ENCODE data around the gene CAPN9. TPM values are rescaled to one million over a fixed set of nuclear protein-coding genes. Genes with fewer than 3 reads are reported as not detected.

CAPN9 gene
- total RNA-seq, 1 donor from 2014 or later, result not detected

- no peaks in the 10 kb centered on the region for H3K27me3 Mint-ChIP-seq (ENCODE audit: low read depth)
- no peaks in the 10 kb centered on the region for H3K4me1 Mint-ChIP-seq (ENCODE audit: low read depth)
- H3K4me3 Mint-ChIP-seq (ENCODE audit: unreplicated experiment), result no peak overlapping the region
- no peak overlapping the region for H3K27ac Mint-ChIP-seq (ENCODE audit: unreplicated experiment)
- peaks cover 6% of the 10 kb centered on the region for H3K9me3 Mint-ChIP-seq (ENCODE audit: low read depth)
- TF ChIP-seq, protein P1, sequence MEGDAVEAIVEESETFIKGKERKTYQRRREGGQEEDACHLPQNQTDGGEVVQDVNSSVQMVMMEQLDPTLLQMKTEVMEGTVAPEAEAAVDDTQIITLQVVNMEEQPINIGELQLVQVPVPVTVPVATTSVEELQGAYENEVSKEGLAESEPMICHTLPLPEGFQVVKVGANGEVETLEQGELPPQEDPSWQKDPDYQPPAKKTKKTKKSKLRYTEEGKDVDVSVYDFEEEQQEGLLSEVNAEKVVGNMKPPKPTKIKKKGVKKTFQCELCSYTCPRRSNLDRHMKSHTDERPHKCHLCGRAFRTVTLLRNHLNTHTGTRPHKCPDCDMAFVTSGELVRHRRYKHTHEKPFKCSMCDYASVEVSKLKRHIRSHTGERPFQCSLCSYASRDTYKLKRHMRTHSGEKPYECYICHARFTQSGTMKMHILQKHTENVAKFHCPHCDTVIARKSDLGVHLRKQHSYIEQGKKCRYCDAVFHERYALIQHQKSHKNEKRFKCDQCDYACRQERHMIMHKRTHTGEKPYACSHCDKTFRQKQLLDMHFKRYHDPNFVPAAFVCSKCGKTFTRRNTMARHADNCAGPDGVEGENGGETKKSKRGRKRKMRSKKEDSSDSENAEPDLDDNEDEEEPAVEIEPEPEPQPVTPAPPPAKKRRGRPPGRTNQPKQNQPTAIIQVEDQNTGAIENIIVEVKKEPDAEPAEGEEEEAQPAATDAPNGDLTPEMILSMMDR (IDR thresholded peaks at IDR 0.05), result no peak
- DNase-seq (ENCODE audit: low spot score), result no peak
- no peaks in the 10 kb centered on the region for H3K36me3 Mint-ChIP-seq (ENCODE audit: low read depth)
Measured at GRCh38 chr1:230787471-230787870, 40.3 kb downstream of the CAPN9 start.

- no peak overlapping the region for H3K27ac Mint-ChIP-seq (ENCODE audit: unreplicated experiment)
- TF ChIP-seq, protein P1 (IDR thresholded peaks at IDR 0.05), result no peak
- no peak overlapping the region for H3K4me3 Mint-ChIP-seq (ENCODE audit: unreplicated experiment)
- no peaks in the 10 kb centered on the region for H3K36me3 Mint-ChIP-seq (ENCODE audit: low read depth)
- no peaks in the 10 kb centered on the region for H3K4me1 Mint-ChIP-seq (ENCODE audit: low read depth)
- no peaks in the 10 kb centered on the region for H3K27me3 Mint-ChIP-seq (ENCODE audit: low read depth)
- peaks cover 3% of the 10 kb centered on the region for H3K9me3 Mint-ChIP-seq (ENCODE audit: low read depth)
- DNase-seq (ENCODE audit: low spot score), result no peak
Measured at GRCh38 chr1:230788561-230789275, 41.5 kb downstream of the CAPN9 start.

GRCh38 chr1:230790026-230790425 lies 42.8 kb downstream of the CAPN9 start:
- no peaks in the 10 kb centered on the region for H3K9me3 Mint-ChIP-seq (ENCODE audit: low read depth)
- no peaks in the 10 kb centered on the region for H3K36me3 Mint-ChIP-seq (ENCODE audit: low read depth)
- no peak overlapping the region for H3K27ac Mint-ChIP-seq (ENCODE audit: unreplicated experiment)
- peaks cover 11% of the 10 kb centered on the region for H3K4me1 Mint-ChIP-seq (ENCODE audit: low read depth)
- no peak overlapping the region for H3K4me3 Mint-ChIP-seq (ENCODE audit: unreplicated experiment)
- H3K27me3 Mint-ChIP-seq (ENCODE audit: low read depth), result no peaks in the 10 kb centered on the region
- DNase-seq (ENCODE audit: low spot score), result no peak
- TF ChIP-seq, protein P1 (IDR thresholded peaks at IDR 0.05), result no peak

DNA sequence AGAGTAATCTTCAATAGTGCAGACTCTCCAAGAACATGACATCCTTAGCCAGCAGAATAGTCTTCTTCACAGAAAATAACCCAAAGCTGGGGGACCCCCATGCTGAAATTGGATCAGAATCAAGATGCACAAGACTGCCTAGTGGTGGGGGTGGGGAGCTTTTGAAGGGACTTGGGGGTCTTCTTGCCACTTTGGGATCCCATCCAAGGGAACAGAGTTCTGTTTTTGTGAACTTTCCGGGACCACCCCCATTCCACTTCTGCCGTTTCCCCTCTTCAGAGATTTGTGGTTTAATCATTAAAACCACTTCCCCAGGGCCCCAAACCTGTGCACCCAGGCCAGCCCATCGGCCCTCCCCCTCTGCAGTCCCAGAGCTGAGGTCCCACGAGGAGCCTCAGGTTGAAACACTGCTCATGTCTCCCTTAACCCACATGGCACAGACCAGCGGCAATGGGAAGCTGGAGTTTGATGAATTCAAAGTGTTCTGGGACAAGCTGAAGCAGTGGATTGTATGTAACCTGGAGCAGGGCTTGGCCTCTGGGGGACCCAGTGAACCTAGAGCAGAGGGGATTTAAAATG lies 44.9 kb downstream of the CAPN9 start:
- TF ChIP-seq, protein P1 (IDR thresholded peaks at IDR 0.05), result no peak
- Mint-ChIP-seq H3K9me3 (ENCODE audit: low read depth) (no peaks in the 10 kb centered on the region), H3K27ac (ENCODE audit: unreplicated experiment) (no peak overlapping the region), H3K27me3 (ENCODE audit: low read depth) (no peaks in the 10 kb centered on the region), H3K4me3 (ENCODE audit: unreplicated experiment) (no peak overlapping the region), H3K4me1 (ENCODE audit: low read depth) (peaks cover 11% of the 10 kb centered on the region), H3K36me3 (ENCODE audit: low read depth) (no peaks in the 10 kb centered on the region)
- DNase-seq (ENCODE audit: low spot score), result no peak

GRCh38 chr1:230792691-230793462 lies 45.7 kb downstream of the CAPN9 start:
- Mint-ChIP-seq H3K27me3 (ENCODE audit: low read depth) (no peaks in the 10 kb centered on the region), H3K36me3 (ENCODE audit: low read depth) (no peaks in the 10 kb centered on the region), H3K27ac (ENCODE audit: unreplicated experiment) (no peak overlapping the region), H3K9me3 (ENCODE audit: low read depth) (no peaks in the 10 kb centered on the region), H3K4me3 (ENCODE audit: unreplicated experiment) (no peak overlapping the region), H3K4me1 (ENCODE audit: low read depth) (peaks cover 14% of the 10 kb centered on the region)
- no peak for DNase-seq (ENCODE audit: low spot score)
- TF ChIP-seq, protein P1 (IDR thresholded peaks at IDR 0.05), result peak; percentile 64
